M059J (cell line): Measurements from ENCODE around the gene IFIT1B. TPM values are rescaled to one million over a fixed set of nuclear protein-coding genes. Genes with fewer than 3 reads are reported as not detected.
"Not testable (repeated sequence)": the region's sequence is repeated elsewhere in the genome, so short reads cannot be mapped to it uniquely, and the experiment has no call there.

Source experiments
- DNase-seq: peaks from one replicate; pipeline ENCODE4 v3.0.0-alpha.2; 2012; ENCODE audit warnings: low read depth
- total RNA-seq: library from RNA; depleted of rRNA; stranded (reverse); fragments of >200 nt; shearing (Covaris generic); gene quantifications from 2 replicates; pipeline ENCODE4 v1.2.3, GENCODE V29; 2014

IFIT1B gene
- total RNA-seq, 1 experiment from 2014 or later: 0.76 TPM

GRCh38 chr10:89382757-89383156 lies 4.9 kb downstream of the IFIT1B start:
- DNase-seq: no peak

- no peak for DNase-seq
These were observed 6.9 kb downstream of the IFIT1B start for GRCh38 chr10:89384474-89385340.

GRCh38 chr10:89388806-89389205 lies 10.9 kb downstream of the IFIT1B start:
- no peak for DNase-seq

GRCh38 chr10:89389254-89389653 lies 11.4 kb downstream of the IFIT1B start:
- DNase-seq: peak; percentile 67

- DNase-seq: no peak
These were observed 12.8 kb downstream of the IFIT1B start for GRCh38 chr10:89390476-89391225.

GRCh38 chr10:89391226-89391576 lies 13.3 kb downstream of the IFIT1B start:
- not testable (repeated sequence) for DNase-seq

- peak; percentile 92 for DNase-seq
These were observed 14.3 kb downstream of the IFIT1B start, which contains the start of gene IFIT1 for GRCh38 chr10:89391907-89392756. Gene IFIT1, plus strand, starts transcription at chr10:89392623. Its CDS starts 90 bp downstream, at chr10:89392713.

- peak; percentile 62 for DNase-seq
These were observed 15.1 kb downstream of the IFIT1B start for GRCh38 chr10:89392974-89393373.

- DNase-seq: no peak
These were observed 16.0 kb downstream of the IFIT1B start for GRCh38 chr10:89393898-89394297.

GRCh38 chr10:89395141-89395540 lies 17.3 kb downstream of the IFIT1B start:
- no peak for DNase-seq

- DNase-seq: no peak
These were observed 20.3 kb downstream of the IFIT1B start for GRCh38 chr10:89398003-89398749.

- no peak for DNase-seq
These were observed 22.1 kb downstream of the IFIT1B start for GRCh38 chr10:89399956-89400355.

GRCh38 chr10:89403043-89403442 lies 25.2 kb downstream of the IFIT1B start:
- DNase-seq: no peak

GRCh38 chr10:89404104-89405047 lies 26.5 kb downstream of the IFIT1B start:
- peak; percentile 63 for DNase-seq

GRCh38 chr10:89406178-89406577 lies 28.3 kb downstream of the IFIT1B start:
- not testable (repeated sequence) for DNase-seq

- not testable (repeated sequence) for DNase-seq
These were observed 29.9 kb downstream of the IFIT1B start for GRCh38 chr10:89407792-89408191.

GRCh38 chr10:89409282-89409681 lies 31.4 kb downstream of the IFIT1B start:
- DNase-seq: not testable (repeated sequence)

- not testable (repeated sequence) for DNase-seq
These were observed 32.7 kb downstream of the IFIT1B start for GRCh38 chr10:89410551-89410950.

- not testable (repeated sequence) for DNase-seq
These were observed 33.3 kb downstream of the IFIT1B start for GRCh38 chr10:89411135-89411534.

GRCh38 chr10:89412276-89412675 lies 34.4 kb downstream of the IFIT1B start:
- DNase-seq: not testable (repeated sequence)
